SHP77 treated with DMSO at 0.1 percent for 48 hours (cell line): ENCODE results near the gene KPNA3.
"Not testable (repeated sequence)": the region's sequence is repeated elsewhere in the genome, so short reads cannot be mapped to it uniquely, and the experiment has no call there.

Experiments used
- DNase-seq: peaks from one replicate; lab custom pipeline; 2025; lab: John Stamatoyannopoulos, UW

KPNA3 gene, protein sequence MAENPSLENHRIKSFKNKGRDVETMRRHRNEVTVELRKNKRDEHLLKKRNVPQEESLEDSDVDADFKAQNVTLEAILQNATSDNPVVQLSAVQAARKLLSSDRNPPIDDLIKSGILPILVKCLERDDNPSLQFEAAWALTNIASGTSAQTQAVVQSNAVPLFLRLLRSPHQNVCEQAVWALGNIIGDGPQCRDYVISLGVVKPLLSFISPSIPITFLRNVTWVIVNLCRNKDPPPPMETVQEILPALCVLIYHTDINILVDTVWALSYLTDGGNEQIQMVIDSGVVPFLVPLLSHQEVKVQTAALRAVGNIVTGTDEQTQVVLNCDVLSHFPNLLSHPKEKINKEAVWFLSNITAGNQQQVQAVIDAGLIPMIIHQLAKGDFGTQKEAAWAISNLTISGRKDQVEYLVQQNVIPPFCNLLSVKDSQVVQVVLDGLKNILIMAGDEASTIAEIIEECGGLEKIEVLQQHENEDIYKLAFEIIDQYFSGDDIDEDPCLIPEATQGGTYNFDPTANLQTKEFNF

GRCh38 chr13:49792550-49793324 is at the start of gene KPNA3:
Gene KPNA3 (minus strand): TSS chr13:49792682. CDS start chr13:49792506, 176 bp downstream.
- peak; percentile 82 for DNase-seq

DNA sequence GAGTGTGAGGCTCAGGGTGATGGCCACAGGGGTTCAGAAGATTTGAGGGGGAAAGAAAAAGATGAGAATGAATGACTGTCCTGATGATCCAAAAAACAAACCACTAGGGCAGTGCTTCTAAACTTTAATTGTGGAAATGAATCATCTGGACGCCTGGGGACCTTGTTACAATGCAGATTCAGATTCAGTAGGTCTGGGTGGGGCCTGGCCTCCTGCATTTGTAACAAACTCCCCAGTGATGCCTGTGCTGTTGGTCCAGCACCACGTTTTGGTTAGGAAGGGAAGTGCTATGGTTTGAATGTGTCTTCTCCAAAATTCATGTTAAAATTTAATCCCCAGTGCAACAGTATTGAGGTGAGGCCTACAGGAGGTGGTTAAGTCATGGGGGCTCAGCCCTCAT is 49.5 kb upstream of the KPNA3 start:
- no peak for DNase-seq

- no peak for DNase-seq
Observed at GRCh38 chr13:49840675-49841074, 48.2 kb upstream of the KPNA3 start.

- no peak for DNase-seq
Observed at GRCh38 chr13:49840266-49840665, 47.8 kb upstream of the KPNA3 start.

GRCh38 chr13:49838989-49839388 is 46.5 kb upstream of the KPNA3 start:
- no peak for DNase-seq

GRCh38 chr13:49836516-49836915 is 44.0 kb upstream of the KPNA3 start:
- no peak for DNase-seq

- no peak for DNase-seq
Observed at GRCh38 chr13:49833402-49833801, 40.9 kb upstream of the KPNA3 start.

DNA sequence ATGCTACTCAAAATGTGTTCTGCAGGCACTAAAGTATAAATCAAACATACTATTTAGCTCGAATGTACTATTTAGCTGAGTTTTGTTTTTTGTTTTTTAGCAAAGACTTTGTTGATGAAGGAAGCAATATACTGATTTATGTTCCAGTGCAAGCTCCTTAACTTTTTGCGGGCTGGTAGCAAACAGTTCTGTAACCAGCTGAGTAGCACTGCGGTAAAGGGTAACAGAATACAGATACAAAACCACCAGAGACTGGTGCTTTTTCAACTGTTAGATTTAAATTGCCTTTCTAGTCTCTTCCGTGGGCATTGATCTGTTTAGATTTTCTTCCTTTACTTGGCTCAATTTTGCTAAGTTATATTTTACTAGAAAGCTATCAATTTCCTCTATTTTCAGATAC is 39.0 kb upstream of the KPNA3 start:
- DNase-seq, result no peak

- no peak for DNase-seq
Observed at GRCh38 chr13:49830721-49831120, 38.2 kb upstream of the KPNA3 start.

- DNase-seq, result no peak
Observed at GRCh38 chr13:49829715-49830114, 37.2 kb upstream of the KPNA3 start.

GRCh38 chr13:49828453-49828852 is 36.0 kb upstream of the KPNA3 start:
- no peak for DNase-seq

DNA sequence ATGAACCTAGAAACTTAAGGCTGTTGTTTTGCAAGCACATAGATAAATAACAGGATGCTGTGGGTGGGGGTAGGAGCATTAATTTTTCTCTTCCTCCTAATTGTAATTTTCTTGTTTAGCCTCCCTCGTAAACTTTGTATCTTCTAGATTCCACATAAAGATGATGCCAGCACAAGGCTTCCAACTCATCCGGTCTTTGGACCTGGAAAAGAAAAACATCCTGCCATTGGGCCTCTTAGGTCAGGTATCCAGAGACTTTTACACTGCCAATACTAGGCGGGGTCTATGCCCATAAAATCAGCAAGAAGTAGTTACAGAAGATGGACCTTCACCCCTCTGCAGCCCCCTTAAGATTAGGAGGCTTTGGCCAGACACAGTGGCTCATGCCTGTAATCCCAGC is 35.4 kb upstream of the KPNA3 start:
- no peak for DNase-seq

DNA sequence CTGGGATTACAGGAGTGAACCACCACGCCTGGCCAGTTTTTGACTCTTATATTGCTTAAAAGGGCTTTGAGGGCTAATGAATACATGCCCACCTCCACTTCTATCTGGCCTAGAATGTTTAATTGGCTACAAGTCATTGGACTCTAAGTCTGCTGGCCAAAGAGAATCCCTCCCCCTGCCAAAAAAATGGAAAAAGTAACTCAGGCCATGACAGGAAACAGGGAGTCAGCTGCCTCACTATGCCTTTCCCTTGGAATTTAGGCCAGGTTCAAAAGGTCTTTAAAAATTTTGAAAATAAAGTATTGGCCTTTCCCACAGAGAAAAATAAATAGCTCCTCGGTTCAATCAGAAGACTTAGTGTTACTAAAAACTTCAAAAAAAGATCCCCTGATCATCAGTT is 34.9 kb upstream of the KPNA3 start:
- no peak for DNase-seq

GRCh38 chr13:49821216-49822009 is 28.9 kb upstream of the KPNA3 start:
- no peak for DNase-seq

DNA sequence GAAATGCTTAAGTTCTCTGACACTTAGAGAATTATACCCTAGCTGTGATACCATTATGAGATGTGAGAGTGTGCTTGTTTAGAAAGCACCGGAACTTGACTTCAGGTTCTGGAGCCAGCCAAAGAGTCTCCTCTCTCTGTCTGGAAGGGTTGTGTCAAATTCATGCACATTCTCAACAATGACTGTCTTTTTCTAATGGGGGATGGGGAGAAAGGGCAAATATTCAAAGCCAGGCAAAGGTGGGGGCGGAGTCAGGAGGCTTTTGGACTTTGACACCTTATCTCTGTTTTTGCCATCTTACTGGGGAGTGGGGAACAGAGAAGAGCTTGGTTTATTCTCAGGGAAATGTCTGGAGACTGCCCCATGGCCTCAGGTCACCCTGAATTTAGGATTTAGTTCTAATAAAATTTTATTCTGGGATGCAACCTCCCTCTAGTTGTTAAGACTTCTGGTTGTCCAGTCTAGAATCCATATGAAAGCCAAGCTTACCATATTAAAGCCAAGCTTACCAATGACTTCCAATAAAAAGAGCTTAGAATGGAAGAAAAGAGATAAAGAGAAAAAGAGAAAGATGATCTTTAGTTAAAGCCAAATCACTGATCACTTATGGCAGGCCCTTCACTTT is 28.2 kb upstream of the KPNA3 start:
- DNase-seq, result no peak

DNA sequence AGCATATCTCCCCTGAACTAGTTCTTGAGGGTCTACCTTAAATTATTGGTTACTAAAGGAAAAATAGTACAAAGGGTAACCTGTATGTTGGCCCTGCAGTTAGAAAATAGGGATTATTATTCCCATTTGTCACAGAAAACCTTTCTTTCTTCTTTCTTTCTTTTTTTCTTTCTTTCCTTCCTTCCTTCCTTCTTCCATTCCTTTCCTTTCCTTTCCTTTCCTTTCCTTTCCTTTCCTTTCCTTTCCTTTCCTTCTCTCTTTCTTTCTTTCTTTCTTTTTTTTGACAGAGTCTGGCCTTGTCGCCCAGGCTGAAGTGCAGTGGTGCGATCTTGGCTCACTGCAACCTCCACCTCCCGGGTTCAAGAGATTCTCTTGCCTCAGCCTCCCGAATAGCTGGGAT is 23.6 kb upstream of the KPNA3 start:
- not testable (repeated sequence) for DNase-seq

GRCh38 chr13:49814551-49815270 is 22.2 kb upstream of the KPNA3 start:
- no peak for DNase-seq

DNA sequence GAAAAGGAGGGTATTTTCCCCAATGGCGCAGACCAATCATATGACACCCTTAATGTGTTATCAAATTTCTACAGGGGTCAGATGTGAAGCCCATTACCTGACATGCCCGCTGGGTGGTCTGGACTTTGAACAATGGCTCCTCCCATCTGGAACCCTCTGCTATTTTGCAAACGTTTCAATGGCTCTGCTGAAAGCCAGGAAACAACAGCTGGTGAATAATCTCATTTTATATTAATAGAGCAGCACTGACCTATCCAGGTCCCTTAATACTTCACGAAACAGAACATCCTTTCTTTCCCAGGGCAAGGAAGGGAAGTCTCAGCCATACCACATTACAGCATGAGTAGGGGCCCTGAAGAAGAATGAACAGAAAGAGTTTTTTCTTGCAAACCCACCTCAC is 20.3 kb upstream of the KPNA3 start:
- no peak for DNase-seq

GRCh38 chr13:49811527-49811908 is 19.0 kb upstream of the KPNA3 start:
- DNase-seq, result no peak

- DNase-seq, result no peak
Observed at GRCh38 chr13:49810567-49811526, 18.4 kb upstream of the KPNA3 start.
